AG10803 (cell line): ENCODE results near the gene OSTN.

Source experiments
- DNase-seq: peaks from one replicate; pipeline ENCODE4 v3.0.0; 2010; ENCODE audit warnings: low read depth
- H3K4me3 ChIP-seq: 2 replicates; pipeline ENCODE4 v1.5.1; 2011; ENCODE audit warnings: mild to moderate bottlenecking, low read length, control low read depth
- TF ChIP-seq, protein P1 (sequence below): conservative IDR thresholded peaks from 2 replicates; pipeline ENCODE4 v1.5.1; 2011; ENCODE audit warnings: mild to moderate bottlenecking, low read length, control low read depth, inconsistent platforms

OSTN gene

DNA sequence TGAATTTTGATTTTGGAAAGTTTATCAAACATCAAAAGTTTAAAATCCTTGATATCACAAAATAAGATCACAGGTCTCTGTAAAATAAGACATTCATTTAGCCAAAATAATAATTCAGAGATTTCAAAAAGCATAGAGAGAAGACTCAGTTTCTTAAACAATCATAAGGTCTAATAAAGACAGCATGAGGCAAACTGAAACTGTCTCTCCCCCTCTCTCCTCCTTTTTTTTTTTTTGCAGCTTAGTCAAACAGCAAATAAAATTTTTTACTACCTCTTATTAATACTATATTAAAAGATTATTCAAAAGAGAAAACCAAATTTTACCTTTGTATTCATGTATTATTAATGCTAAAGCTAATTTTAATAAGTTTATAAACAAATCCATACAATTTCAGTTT, 57.4 kb downstream of the OSTN start:
- H3K4me3 ChIP-seq: no peak overlapping the region
- TF ChIP-seq, protein P1, sequence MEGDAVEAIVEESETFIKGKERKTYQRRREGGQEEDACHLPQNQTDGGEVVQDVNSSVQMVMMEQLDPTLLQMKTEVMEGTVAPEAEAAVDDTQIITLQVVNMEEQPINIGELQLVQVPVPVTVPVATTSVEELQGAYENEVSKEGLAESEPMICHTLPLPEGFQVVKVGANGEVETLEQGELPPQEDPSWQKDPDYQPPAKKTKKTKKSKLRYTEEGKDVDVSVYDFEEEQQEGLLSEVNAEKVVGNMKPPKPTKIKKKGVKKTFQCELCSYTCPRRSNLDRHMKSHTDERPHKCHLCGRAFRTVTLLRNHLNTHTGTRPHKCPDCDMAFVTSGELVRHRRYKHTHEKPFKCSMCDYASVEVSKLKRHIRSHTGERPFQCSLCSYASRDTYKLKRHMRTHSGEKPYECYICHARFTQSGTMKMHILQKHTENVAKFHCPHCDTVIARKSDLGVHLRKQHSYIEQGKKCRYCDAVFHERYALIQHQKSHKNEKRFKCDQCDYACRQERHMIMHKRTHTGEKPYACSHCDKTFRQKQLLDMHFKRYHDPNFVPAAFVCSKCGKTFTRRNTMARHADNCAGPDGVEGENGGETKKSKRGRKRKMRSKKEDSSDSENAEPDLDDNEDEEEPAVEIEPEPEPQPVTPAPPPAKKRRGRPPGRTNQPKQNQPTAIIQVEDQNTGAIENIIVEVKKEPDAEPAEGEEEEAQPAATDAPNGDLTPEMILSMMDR: no peak
- no peak for DNase-seq

DNA sequence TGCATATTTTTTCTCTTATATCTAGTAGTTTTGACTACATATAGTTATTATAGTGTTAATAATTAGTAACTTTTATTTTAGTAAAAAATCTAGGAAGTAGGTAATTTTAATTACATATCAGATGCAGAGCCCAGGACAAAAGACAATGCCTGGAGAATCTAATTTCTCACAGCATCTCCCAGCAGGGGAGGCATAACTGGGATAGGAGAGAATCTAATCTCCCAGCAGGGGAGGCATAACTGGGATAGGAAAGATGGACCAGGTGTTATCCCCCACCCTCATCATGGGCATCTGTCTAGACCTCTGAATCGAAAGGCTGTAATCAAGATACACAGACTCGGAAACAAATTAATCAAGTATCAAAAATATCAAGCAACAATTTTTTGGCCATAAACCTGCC, 58.2 kb downstream of the OSTN start:
- TF ChIP-seq, protein P1: no peak
- no peak overlapping the region for H3K4me3 ChIP-seq
- DNase-seq: no peak

DNA sequence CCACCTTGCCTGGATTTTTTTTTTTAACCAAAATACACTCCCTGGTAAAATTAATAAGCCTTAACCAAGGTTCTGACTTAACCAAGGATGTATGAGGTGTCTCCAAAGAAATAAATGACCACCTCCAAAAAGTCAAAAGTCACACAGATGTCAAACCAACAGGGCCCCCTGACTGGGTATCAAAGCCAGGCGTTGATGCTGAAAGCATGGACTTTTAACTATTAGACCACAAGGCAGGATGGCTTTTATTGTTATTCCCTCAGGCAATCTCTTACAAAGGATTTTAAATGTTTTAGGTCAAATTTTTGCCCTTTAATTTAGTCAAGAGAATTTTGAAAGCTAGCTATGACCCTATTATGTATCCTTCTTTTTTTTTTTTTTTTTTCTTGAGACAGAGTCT, 60.4 kb downstream of the OSTN start:
- H3K4me3 ChIP-seq: no peak overlapping the region

DNA sequence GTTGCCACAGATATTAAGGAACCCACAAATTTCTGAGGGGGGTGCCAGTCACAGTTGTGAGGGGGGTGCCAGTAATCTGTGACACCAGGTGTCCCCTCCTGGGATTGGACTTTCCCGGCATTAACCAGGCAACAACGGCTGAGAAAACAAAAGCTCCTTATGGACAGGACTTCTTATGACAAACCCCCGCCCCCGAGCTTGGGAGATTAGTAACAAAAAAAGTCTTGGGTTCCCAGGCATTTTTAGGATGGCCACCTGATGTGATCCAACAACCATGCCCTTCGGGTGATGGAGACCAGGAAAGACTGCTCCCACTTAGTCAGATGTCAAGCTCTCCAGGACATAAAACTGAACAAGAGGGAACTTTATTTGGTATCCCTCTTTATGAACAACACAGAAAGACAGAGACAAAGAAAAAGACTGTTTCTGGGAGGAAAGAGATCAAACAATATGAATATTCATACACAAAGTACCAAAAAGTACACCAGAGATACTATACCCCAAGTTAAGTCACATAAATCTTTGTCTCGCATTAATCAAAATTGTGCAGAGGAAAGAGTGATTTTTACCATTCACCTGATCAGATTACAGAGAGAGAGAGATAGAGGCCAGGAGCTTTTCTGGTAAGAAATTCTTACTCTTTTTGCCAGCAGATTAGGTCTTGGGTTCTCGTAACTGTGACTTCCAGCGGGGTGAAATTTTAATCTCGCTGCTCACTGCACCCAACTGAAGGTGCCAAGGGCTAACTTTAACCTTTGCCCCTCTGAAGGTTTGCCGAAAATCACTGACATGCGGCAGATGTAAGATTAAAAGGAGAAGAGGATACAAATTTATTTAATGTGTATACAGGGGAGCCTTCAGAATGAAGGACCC, 61.6 kb downstream of the OSTN start:
- DNase-seq: no peak
- no peak overlapping the region for H3K4me3 ChIP-seq
- TF ChIP-seq, protein P1: no peak

More for the DNA sequence above, 60.4 kb downstream of the OSTN start:
- TF ChIP-seq, protein P1: no peak
- DNase-seq: no peak

DNA sequence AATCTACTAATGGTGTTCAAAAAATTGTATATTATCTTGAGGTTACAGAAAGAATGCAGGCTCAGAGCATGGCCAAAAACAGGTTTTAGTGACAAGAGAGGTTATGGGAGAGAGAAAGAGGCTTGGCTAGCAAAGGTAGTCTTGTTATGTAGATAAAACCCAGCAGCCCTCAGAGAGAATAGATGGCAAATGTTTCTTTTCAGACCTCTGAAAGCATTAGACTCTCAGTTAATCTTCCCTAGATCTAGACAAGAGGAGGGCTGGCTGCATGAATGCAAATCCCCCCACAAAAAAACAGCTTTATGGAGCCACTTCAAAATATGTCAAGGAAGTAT, 62.2 kb downstream of the OSTN start:
- DNase-seq: no peak
- TF ChIP-seq, protein P1: no peak
- H3K4me3 ChIP-seq: no peak overlapping the region

DNA sequence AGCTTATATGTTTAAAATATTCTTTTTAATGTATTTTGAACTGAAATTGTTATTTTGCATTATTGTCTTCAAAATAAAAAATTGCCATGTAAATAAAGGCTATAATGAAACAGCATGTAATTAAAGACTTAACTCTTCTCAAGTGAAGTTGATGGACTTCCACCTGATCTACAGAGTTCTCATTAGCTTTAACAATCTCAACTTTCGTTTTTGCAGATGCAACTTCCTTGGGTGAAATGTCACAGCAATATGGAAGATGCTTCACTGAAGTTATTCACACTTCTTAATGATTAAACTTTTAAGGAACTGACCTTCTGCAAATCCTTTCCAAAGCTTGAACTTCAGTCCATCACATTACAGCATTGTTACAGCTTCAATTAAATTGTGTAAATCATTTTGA, 63.6 kb downstream of the OSTN start:
- no peak for DNase-seq
- H3K4me3 ChIP-seq: no peak overlapping the region
- TF ChIP-seq, protein P1: no peak

DNA sequence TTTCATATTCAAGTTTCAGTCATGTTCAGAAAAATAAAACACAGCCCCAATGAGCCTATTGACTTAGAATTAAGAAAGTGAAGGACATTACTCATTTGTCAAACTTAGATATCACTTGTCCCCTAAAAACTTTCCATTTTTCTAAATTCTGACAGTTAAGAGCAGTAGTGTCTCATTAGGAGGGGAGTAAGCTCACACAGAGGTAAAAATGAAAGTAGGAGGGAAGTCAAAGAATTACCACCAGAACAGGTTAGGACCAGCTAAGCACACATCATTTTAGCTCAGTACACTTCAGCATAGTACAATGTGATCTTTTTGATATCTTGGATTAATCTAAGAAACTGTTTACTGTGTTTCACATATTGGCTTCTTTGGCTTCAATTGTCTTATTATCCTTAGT, 64.3 kb downstream of the OSTN start:
- no peak for DNase-seq
- no peak overlapping the region for H3K4me3 ChIP-seq
- TF ChIP-seq, protein P1: no peak
